ENCODE results near the gene CD164. TPM values are rescaled to one million over a fixed set of nuclear protein-coding genes. Genes with fewer than 3 reads are reported as not detected.

CD164 gene
- total RNA-seq, 1 donor from 2014 or later: 262 TPM

GRCh38 chr6:109360791-109361190 lies 21.5 kb downstream of the CD164 start:
- TF ChIP-seq CTCF (IDR thresholded peaks at IDR 0.05; ENCODE audit: unreplicated experiment): no peak
- H3K9me3 Mint-ChIP-seq (ENCODE audit: low read depth): peaks cover 5% of the 10 kb centered on the region
- no peaks in the 10 kb centered on the region for H3K27me3 Mint-ChIP-seq
- no peak overlapping the region for H3K27ac Mint-ChIP-seq
- no peak for DNase-seq (ENCODE audit: low spot score, unreplicated experiment)
- peaks cover 73% of the 10 kb centered on the region for H3K36me3 Mint-ChIP-seq (ENCODE audit: insufficient read depth)
- no peak overlapping the region for H3K4me3 Mint-ChIP-seq (ENCODE audit: low read depth)
- no peaks in the 10 kb centered on the region for H3K4me1 Mint-ChIP-seq (ENCODE audit: low read depth)

- no peak for TF ChIP-seq CTCF (IDR thresholded peaks at IDR 0.05; ENCODE audit: unreplicated experiment)
- no peak overlapping the region for H3K4me3 Mint-ChIP-seq (ENCODE audit: low read depth)
- no peak for DNase-seq (ENCODE audit: low spot score, unreplicated experiment)
- H3K27ac Mint-ChIP-seq: no peak overlapping the region
- H3K27me3 Mint-ChIP-seq: no peaks in the 10 kb centered on the region
- H3K36me3 Mint-ChIP-seq (ENCODE audit: insufficient read depth): peaks cover 75% of the 10 kb centered on the region
- H3K4me1 Mint-ChIP-seq (ENCODE audit: low read depth): no peaks in the 10 kb centered on the region
- H3K9me3 Mint-ChIP-seq (ENCODE audit: low read depth): peaks cover 5% of the 10 kb centered on the region
Measured at GRCh38 chr6:109360281-109360680, 22.0 kb downstream of the CD164 start.

- no peak overlapping the region for H3K4me3 Mint-ChIP-seq (ENCODE audit: low read depth)
- no peaks in the 10 kb centered on the region for H3K4me1 Mint-ChIP-seq (ENCODE audit: low read depth)
- no peak for DNase-seq (ENCODE audit: low spot score, unreplicated experiment)
- peaks cover 68% of the 10 kb centered on the region for H3K36me3 Mint-ChIP-seq (ENCODE audit: insufficient read depth)
- peaks cover 5% of the 10 kb centered on the region for H3K9me3 Mint-ChIP-seq (ENCODE audit: low read depth)
- TF ChIP-seq CTCF (IDR thresholded peaks at IDR 0.05; ENCODE audit: unreplicated experiment): no peak
- no peak overlapping the region for H3K27ac Mint-ChIP-seq
- no peaks in the 10 kb centered on the region for H3K27me3 Mint-ChIP-seq
Measured at GRCh38 chr6:109359248-109359647, 23.0 kb downstream of the CD164 start.

GRCh38 chr6:109358204-109358603 lies 24.1 kb downstream of the CD164 start:
- H3K27ac Mint-ChIP-seq: no peak overlapping the region
- TF ChIP-seq CTCF (IDR thresholded peaks at IDR 0.05; ENCODE audit: unreplicated experiment): no peak
- peaks cover 5% of the 10 kb centered on the region for H3K9me3 Mint-ChIP-seq (ENCODE audit: low read depth)
- H3K36me3 Mint-ChIP-seq (ENCODE audit: insufficient read depth): peaks cover 63% of the 10 kb centered on the region
- H3K27me3 Mint-ChIP-seq: no peaks in the 10 kb centered on the region
- H3K4me1 Mint-ChIP-seq (ENCODE audit: low read depth): no peaks in the 10 kb centered on the region
- DNase-seq (ENCODE audit: low spot score, unreplicated experiment): no peak
- H3K4me3 Mint-ChIP-seq (ENCODE audit: low read depth): no peak overlapping the region

GRCh38 chr6:109356237-109356636 lies 26.0 kb downstream of the CD164 start:
- no peaks in the 10 kb centered on the region for H3K27me3 Mint-ChIP-seq

More at GRCh38 chr6:109356237-109356636, 26.0 kb downstream of the CD164 start:
- no peak overlapping the region for H3K4me3 Mint-ChIP-seq (ENCODE audit: low read depth)
- H3K9me3 Mint-ChIP-seq (ENCODE audit: low read depth): peaks cover 2% of the 10 kb centered on the region
- H3K27ac Mint-ChIP-seq: no peak overlapping the region
- no peaks in the 10 kb centered on the region for H3K4me1 Mint-ChIP-seq (ENCODE audit: low read depth)
- DNase-seq (ENCODE audit: low spot score, unreplicated experiment): no peak
- TF ChIP-seq CTCF (IDR thresholded peaks at IDR 0.05; ENCODE audit: unreplicated experiment): no peak
- H3K36me3 Mint-ChIP-seq (ENCODE audit: insufficient read depth): peaks cover 53% of the 10 kb centered on the region
